Activated CD8-positive, alpha-beta T cell treated with anti-CD3 and anti-CD28 coated beads, Interleukin-2, amount 10 ng/mL, durations not matched to agents 7 days and 5 days (primary cell): ENCODE measurements around the gene E2F3. TPM values are rescaled to one million over a fixed set of nuclear protein-coding genes. Genes with fewer than 3 reads are reported as not detected.

Experiments used
- ATAC-seq: fragments of 150-1000 bp; cut with Tn5 transposase; one replicate; pipeline ENCODE4 v1.10.0; 2021; ENCODE audit warnings: moderate library complexity
- CTCF ChIA-PET: fragments of 350-600 bp; sonication (Branson Sonifier 250); formaldehyde crosslinking; loops from one replicate; lab custom pipeline; 2021; ENCODE audit warnings: antibody characterized with exemption; lab: Charles Lee
- POLR2A ChIA-PET: fragments of 350-600 bp; sonication (Branson Sonifier 250); formaldehyde crosslinking; loops from one replicate; lab custom pipeline; 2021; ENCODE audit warnings: antibody characterized with exemption; lab: Charles Lee
- DNase-seq: peaks from one replicate; pipeline ENCODE4 v3.0.0-alpha.2; 2020
- H3K27ac Mint-ChIP-seq: one replicate; pipeline ENCODE4 v1.8.0; 2021; ENCODE audit warnings: mild to moderate bottlenecking, mixed read lengths
- H3K27me3 Mint-ChIP-seq: one replicate; pipeline ENCODE4 v1.8.0; 2021; ENCODE audit warnings: low read depth, mixed read lengths
- H3K36me3 Mint-ChIP-seq: one replicate; pipeline ENCODE4 v1.8.0; 2021; ENCODE audit warnings: low read depth, mixed read lengths
- H3K4me1 Mint-ChIP-seq: one replicate; pipeline ENCODE4 v1.8.0; 2021; ENCODE audit warnings: low read depth, mixed read lengths
- H3K4me3 Mint-ChIP-seq: one replicate; pipeline ENCODE4 v1.8.0; 2021; ENCODE audit warnings: mild to moderate bottlenecking, mixed read lengths
- H3K9me3 Mint-ChIP-seq: one replicate; pipeline ENCODE4 v1.8.0; 2022; ENCODE audit warnings: mixed read lengths; ENCODE audit not compliant: insufficient read depth
- total RNA-seq, 2 experiments: library from RNA; stranded (reverse); gene quantifications; one replicate each; pipeline ENCODE4 v1.2.3, GENCODE V29; 2021

The E2F3 gene
- total RNA-seq, 2 experiments from 2014 or later: 26.7 to 27.4 TPM

DNA sequence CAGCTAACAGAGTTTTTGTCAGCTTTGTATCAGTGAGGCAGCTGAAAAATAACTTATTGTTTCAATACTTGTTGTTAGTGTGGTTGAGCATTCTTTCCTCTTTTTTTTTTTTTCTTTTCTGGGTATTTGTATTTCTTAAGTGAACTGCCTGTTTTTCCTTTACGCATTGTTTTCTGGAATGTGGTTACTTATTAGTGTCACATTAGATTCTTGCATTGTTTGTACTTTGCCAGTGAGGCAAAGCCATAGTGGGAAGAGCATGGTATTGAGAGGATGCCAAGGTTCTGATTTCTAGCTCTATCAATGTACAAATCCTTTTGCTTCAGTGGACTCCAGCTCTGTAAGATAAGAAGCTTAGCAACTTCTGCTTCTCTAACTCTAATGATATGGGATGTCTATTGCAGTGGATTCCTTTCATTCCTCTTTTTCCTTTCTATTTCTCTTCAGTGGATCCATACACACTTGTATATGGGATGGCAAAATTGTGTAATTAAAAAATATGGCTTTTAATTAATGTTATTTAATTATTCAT is 136.5 kb downstream of the E2F3 start:
- POLR2A ChIA-PET: interaction anchor here (0.6 kb wide), 2 partner anchors 25 to 219 kb away, joined by 3 read pairs; no protein-coding TSS in a partner anchor
- no peaks in the 10 kb centered on the region for H3K27me3 Mint-ChIP-seq
- no peak overlapping the region for H3K4me3 Mint-ChIP-seq
- H3K4me1 Mint-ChIP-seq: peaks cover 51% of the 10 kb centered on the region
- CTCF ChIA-PET: interaction anchor here (0.7 to 2.7 kb wide), 4 partner anchors 10 to 1050 kb away, joined by 3 to 12 read pairs (median 3); no protein-coding TSS in a partner anchor
- DNase-seq (no peak), ATAC-seq (no peak)
- peaks cover 44% of the 10 kb centered on the region for H3K36me3 Mint-ChIP-seq
- H3K9me3 Mint-ChIP-seq: no peaks in the 10 kb centered on the region
- no peak overlapping the region for H3K27ac Mint-ChIP-seq

DNA sequence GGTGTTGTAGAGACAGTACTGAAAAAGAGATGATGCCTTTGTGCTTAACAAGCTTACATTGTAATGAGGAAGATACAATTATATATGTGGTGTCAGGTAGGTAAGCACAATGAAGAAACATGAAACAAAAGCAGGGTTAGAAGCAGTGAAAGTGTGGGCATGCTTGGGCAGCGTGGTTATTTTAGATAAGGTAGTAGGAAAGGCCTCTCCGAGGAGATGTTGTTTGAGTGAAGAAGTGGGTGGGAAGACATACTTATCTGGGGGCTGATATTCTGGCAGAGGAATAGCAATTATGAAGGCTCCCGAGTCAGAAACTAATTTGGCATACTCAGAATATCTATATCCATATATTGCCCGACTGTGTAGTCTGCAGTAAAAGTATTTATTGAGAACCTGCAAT is 137.2 kb downstream of the E2F3 start:
- DNase-seq (no peak), ATAC-seq (no peak)
- Mint-ChIP-seq H3K4me1 (peaks cover 51% of the 10 kb centered on the region), H3K36me3 (peaks cover 44% of the 10 kb centered on the region), H3K27ac (no peak overlapping the region), H3K27me3 (no peaks in the 10 kb centered on the region), H3K9me3 (no peaks in the 10 kb centered on the region), H3K4me3 (no peak overlapping the region)
- CTCF ChIA-PET: interaction anchor here (0.7 to 2.7 kb wide), 2 partner anchors 12 to 135 kb away, joined by 3 to 12 read pairs; no protein-coding TSS in a partner anchor
- POLR2A ChIA-PET: interaction anchor here (0.6 kb wide), 2 partner anchors 26 to 219 kb away, joined by 3 read pairs; no protein-coding TSS in a partner anchor

DNA sequence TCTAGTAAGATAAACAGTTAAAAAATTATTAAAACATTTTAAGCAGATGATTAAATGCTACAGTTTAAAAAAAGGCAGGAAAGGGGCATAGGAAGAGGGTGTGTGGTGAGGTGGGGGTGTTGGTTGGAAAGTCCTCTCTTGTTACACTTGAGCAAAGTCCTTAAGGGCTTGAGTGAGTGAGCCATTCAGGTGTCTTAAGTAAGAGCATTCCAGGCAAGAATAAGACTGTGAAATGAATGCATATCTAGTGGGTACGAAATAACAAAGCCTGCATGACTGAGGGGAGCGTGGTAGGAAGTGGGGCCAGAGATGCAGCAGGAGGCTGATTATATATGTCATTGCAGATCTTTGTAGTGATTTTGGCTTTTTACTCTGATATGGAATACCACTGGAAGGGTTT is 137.7 kb downstream of the E2F3 start:
- no peak for DNase-seq
- no peak overlapping the region for H3K4me3 Mint-ChIP-seq
- H3K27ac Mint-ChIP-seq: no peak overlapping the region
- no peaks in the 10 kb centered on the region for H3K9me3 Mint-ChIP-seq
- ChIA-PET CTCF (no interaction called here), POLR2A (no interaction called here)
- peaks cover 46% of the 10 kb centered on the region for H3K36me3 Mint-ChIP-seq
- H3K27me3 Mint-ChIP-seq: no peaks in the 10 kb centered on the region
- H3K4me1 Mint-ChIP-seq: peaks cover 52% of the 10 kb centered on the region
- no peak for ATAC-seq

DNA sequence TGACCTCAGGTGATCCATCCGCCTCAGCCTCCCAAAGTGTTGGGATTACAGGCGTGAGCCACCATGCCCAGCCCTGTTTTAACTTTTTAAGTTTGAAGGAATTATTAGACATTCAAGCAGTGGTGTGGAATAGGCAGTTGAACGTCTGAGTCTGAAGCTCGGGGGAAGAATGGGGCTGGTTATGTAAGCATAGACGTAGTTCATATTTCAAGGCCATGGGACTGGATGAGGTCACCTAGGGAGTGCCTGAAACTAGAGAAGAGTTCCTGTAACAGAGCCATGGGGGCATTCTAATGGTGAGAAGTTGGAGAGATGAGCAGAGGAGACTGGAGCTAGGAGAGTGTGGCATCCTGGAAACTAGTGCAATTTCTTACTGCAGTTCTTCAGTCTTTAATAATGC is 139.0 kb downstream of the E2F3 start:
- ChIA-PET CTCF (interaction anchor here (0.7 kb wide), 1 partner anchor 46 kb away, joined by 3 read pairs; no protein-coding TSS in a partner anchor), POLR2A (interaction anchor here (0.6 kb wide), 1 partner anchor 300 kb away, joined by 3 read pairs; no protein-coding TSS in a partner anchor)
- no peak for DNase-seq
- H3K27me3 Mint-ChIP-seq: no peaks in the 10 kb centered on the region
- H3K36me3 Mint-ChIP-seq: peaks cover 50% of the 10 kb centered on the region
- no peak for ATAC-seq
- peaks cover 52% of the 10 kb centered on the region for H3K4me1 Mint-ChIP-seq
- peak overlapping the region; percentile 50 for H3K27ac Mint-ChIP-seq
- H3K9me3 Mint-ChIP-seq: no peaks in the 10 kb centered on the region
- H3K4me3 Mint-ChIP-seq: no peak overlapping the region

DNA sequence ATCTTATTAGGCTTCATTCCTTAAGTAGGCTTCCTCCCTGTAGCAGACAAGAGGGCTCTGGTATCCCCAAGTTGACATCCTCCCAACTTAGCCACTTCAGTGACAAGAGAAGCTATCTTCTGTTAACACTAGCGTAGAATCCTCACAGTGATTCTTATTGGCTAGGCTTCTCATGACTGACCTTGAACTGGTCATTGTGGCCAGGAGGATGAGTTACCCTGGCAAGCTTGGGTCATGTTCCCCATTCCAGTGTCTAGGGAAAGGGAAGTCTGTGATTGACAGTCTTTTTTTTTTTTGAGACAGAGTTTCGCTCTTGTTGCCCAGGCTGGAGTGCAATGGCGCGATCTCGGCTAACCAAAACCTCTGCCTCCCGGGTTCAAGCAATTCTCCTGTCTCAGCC is 139.7 kb downstream of the E2F3 start:
- H3K9me3 Mint-ChIP-seq: no peaks in the 10 kb centered on the region
- no peak overlapping the region for H3K27ac Mint-ChIP-seq
- no peaks in the 10 kb centered on the region for H3K27me3 Mint-ChIP-seq
- DNase-seq (no peak), ATAC-seq (no peak)
- ChIA-PET POLR2A (interaction anchor here (0.6 kb wide), 1 partner anchor 300 kb away, joined by 3 read pairs; no protein-coding TSS in a partner anchor), CTCF (no interaction called here)
- H3K36me3 Mint-ChIP-seq: peaks cover 52% of the 10 kb centered on the region
- no peak overlapping the region for H3K4me3 Mint-ChIP-seq
- H3K4me1 Mint-ChIP-seq: peaks cover 51% of the 10 kb centered on the region

DNA sequence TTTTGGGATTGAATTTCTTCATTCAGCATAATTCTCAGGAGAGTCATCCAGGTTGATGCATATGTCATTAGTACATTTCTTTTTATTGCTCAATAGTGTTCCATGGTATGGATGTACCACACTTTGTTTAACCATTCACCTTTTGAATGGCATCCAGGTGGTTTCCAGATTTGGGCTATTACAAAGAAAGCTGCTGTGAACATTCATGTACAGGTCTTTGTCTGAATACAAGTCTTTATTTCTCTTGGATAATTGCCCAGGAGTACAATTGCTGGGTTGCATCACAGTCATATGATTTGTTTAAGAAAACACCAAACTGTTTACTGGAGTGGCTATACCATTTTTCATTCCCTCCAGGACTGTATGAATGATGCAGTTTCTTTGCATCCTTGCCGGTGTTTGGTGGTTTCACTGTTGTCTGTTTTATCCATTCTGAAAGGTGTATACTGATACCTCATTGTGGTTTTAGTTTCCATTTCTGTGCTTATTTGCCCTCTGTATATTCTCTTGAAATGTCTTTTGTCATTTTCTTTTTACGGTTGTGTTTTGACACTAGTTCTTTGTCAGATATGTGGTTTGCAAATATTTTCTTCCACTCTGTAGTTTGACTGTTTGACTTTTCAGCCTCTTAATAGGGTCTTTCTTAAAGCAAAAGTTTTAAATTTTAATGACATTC is 141.4 kb downstream of the E2F3 start:
- Mint-ChIP-seq H3K36me3 (peaks cover 54% of the 10 kb centered on the region), H3K27me3 (no peaks in the 10 kb centered on the region), H3K27ac (peak overlapping the region; percentile 62), H3K4me1 (peaks cover 45% of the 10 kb centered on the region), H3K9me3 (no peaks in the 10 kb centered on the region), H3K4me3 (peak overlapping the region; percentile 3)
- POLR2A ChIA-PET: interaction anchor here (1.3 kb wide), 1 partner anchor 12 kb away, joined by 3 read pairs; no protein-coding TSS in a partner anchor
- DNase-seq (peak; percentile 45), ATAC-seq (peak; percentile 93)
- CTCF ChIA-PET: no interaction called here

Other genes with a start within 250 kb of the E2F3 start
- gene MBOAT1, start 189.4 kb upstream of the E2F3 start, total RNA-seq: 10 to 100 TPM; 14.2 to 15.5 TPM
- 10 to 100 TPM; 24.3 to 25.2 TPM for gene CDKAL1, start 132.6 kb downstream of the E2F3 start, total RNA-seq